NCI-H524 (cell line): ENCODE data around the gene ATN1.

Experiments used
- DNase-seq, 2 experiments: peaks; one replicate each; lab custom pipeline; 2025; lab: John Stamatoyannopoulos, UW

The ATN1 gene

DNA sequence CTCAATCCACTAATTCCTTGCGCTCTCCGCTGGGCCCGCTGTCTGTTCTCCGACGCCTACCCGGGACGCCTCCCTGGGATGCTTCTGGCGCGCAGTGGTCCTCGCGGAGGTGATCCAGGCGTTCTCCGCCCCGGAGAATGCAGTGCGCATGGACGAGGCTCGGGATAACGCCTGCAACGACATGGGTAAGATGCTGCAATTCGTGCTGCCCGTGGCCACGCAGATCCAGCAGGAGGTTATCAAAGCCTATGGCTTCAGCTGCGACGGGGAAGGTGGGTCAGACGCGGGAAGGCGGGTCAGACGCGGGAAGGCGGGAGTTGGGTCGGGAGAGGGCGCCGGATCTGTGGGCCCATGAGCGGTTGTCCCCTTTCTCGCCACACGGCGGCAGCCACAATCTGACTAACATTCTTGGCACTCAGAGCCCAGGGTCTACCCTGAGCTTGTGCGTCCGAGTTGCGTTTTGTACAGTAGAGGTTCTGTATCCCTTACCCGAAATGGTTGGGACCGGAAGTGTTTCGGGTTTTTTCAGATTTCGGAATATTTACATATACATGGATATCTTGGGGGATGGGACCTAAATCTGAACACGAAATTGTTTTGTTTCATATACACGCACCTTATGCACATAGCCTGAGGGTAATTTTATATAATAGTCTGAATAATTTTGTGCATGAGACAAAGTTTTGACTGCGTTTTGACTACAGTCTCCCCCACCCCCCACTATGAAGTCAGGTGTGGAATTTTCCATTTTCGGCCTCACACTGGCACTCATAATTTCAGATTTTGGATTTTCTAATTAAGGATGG, 16.8 kb downstream of the ATN1 start:
- DNase-seq = peak; percentile 91 to 92

DNA sequence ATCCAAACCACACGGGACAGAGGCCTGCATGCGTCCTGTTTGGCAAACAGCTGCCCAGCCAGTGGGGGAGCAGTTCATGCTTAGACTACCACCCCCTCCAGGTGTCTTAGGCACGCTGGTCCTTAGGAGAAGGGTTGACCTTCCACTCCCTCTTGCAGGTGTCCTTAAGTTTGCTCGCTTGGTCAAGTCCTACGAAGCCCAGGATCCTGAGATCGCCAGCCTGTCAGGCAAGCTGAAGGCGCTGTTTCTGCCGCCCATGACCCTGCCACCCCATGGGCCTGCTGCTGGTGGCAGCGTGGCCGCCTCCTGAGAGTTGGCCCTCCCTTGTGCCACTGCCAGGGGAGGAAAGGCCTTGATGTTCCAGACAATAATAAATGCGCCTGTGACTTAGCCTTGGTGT, 17.9 kb downstream of the ATN1 start:
- DNase-seq = no peak

DNA sequence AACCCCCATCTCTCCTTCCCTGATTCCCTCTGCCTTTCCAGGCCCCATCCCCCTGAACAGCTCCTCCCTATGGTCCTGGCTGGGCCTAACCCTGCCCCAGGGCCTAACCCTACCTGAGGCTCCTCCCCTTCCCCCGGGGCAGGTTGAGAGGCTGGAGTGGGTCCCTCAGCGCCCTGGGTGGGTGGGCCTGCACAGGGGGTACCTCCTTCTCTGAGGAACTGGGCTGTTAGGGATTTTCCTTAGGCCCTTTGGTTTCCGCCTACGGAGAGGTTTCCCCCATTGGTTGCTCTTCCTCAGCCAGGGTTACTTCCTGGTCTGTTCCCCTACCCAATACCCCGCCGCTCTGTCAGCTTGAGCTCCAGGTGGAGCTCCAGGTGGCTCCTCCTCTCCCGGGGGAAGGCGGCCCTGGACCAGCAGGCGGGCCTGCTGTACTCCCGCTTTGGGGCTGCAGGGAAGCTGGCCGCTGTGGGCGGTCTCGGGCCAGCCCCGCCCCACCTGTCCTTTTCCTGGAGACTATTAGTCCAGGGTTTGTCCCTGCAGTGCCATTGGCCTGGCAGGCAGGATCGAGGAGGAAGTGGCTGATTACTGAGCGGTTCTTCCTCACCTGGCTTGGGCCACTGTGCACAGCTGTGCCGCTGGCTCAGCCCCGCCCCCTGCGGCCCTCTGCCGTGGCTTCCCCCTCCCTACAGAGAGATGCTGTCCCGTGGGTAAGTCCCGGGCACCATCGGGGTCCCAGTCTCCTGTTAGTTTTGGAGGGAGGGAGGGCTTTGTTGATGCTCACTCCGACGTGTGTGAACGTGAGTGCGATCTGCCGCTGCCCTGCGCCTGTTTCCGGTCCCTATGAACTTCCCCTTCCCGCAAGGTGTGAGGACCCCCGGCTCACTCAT, 18.5 kb downstream of the ATN1 start:
- DNase-seq = peak in 1 of 2 experiments; percentile 37

DNA sequence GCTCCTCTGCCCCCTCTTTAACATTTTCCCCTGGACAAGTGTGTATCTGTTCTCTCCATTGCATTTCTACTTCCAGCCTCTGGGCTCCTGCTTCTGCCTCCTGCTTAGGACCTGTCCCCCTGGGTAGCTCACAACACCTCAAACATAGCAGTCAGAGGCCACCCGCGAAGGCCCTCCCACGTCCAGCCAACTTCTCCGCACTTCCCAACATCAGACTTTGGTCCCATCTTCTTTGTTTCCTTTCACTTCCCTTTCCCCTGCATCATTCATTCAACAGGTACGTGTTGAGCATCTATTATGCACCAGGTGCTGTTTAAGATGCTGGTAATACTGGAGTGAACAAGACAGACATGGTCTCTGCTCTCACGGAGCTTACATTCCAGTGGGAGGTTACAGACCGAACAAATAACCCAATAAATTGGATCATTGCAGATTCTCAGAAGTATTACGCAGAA, 19.2 kb downstream of the ATN1 start:
- DNase-seq = no peak

DNA sequence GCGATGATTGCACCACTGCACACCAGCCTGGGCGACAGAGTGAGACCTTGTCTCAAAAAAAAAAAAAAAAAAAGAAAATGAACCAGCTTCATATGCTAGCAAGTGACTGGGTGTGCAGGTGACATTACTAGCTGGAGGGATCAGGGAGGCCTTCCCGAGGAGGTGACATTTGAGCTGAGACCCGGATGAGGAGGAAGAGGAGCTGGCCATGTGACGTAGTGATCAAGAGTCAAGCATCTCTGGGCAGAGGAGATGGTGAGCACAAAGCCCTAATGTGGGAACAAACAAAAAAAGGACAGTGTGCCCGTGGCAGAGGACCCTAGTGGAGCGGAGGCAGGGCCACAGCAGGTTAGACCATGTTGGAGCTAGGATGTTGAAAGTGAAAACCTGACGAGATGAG, 19.9 kb downstream of the ATN1 start:
- DNase-seq = no peak

DNA sequence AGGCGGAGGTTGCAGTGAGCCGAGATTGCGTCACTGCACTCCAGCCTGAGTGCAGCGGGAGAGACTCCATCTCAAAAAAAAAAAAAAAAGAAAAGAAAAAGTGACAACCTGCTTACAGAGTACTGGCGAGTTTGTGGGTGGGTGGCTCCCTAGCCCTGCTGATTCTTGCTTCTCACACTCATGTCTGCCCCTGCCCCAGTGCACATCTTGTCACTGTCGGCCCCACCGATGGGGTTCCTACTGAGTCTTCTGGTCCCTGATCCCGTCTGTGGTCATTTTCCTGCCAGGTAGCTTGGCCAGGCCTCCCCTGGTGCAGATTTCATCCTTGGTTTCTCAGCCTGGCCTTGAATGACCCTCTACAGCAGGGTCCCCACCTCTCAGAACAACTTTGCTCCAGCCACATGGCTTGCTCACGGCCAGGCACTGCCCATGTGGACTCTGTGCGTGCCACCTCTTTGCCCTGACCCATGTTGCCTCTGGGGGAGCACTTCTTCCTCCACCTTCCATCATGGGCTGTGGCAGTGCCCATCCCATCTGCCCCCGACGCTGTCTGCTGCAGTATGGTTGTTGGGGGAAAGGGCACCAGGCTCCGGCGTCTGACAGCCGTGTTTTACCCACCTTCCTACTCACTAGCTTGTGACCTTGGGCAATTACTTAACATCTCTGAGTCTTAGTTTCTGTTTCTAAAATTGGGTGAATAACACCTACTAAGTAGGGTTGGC, 21.3 kb downstream of the ATN1 start:
- peak in 1 of 2 experiments; percentile 26 for DNase-seq

DNA sequence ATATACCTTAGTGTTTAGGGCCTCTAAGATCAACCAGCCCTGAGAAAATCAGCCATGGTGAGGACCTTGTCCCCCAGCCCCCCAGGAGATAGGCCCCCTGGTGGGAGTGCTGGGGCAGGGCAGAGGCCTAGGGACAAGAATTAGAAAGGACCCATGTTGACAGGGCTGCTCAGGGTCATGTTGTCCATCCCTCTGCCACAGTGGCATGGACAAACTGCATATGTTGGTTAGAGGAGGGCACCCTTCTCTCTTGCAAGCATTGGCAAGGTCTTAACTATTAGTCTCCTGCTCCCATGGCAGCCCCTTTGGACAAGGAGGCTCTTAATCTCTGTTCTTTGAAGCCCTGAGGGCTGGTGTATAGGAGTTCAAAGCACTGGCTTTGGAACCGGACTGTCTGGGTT, 22.6 kb downstream of the ATN1 start:
- no peak for DNase-seq

DNA sequence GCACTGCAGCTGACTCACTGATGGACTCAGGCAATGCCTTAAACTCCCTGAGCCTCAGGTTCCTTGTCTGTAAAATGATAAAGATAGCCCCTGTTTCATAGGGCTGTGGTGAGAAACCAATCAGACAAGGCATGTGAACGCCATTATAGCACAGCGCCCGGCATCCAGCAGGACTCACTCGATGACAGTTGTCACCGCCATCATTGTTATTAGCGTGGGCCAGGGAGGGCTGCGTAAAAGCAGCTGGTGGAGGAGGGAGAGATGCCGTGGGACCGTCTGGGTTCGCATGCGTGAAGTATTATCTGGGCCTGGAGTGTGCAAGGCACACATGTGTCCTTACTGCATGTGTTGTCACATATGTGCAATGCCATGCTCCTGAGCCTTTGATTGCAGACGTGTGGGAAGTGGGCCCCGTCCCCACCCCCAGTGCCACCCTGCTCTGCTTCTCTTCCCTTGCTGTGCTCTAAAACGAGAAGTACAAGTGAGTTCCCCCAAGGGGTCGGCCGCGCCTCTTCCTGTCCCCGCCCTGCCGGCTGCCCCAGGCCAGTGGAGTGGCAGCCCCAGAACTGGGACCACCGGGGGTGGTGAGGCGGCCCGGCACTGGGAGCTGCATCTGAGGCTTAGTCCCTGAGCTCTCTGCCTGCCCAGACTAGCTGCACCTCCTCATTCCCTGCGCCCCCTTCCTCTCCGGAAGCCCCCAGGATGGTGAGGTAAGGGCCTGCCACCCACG, 23.2 kb downstream of the ATN1 start, which contains the start of gene PTPN6:
TSS of gene PTPN6 (plus strand) at position 546 of the 730 bp plus-strand sequence. CDS start at position 703, 157 bp downstream.
- no peak for DNase-seq

DNA sequence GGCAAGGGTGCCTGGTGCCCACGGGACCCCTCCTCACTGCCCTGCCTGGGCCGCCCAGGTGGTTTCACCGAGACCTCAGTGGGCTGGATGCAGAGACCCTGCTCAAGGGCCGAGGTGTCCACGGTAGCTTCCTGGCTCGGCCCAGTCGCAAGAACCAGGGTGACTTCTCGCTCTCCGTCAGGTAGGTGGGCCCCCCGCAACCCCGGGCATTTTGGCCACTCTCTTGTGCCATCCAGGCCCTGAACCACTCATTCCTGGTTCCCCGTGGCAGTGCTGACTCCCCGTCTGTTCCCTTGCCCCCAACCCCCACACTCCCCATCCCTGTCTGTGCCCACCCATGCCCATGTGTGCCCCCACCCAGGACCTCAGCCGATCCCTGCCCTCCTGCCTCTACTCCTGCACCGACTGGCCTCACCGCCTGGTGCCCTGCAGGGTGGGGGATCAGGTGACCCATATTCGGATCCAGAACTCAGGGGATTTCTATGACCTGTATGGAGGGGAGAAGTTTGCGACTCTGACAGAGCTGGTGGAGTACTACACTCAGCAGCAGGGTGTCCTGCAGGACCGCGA, 23.9 kb downstream of the ATN1 start:
- DNase-seq = no peak

DNA sequence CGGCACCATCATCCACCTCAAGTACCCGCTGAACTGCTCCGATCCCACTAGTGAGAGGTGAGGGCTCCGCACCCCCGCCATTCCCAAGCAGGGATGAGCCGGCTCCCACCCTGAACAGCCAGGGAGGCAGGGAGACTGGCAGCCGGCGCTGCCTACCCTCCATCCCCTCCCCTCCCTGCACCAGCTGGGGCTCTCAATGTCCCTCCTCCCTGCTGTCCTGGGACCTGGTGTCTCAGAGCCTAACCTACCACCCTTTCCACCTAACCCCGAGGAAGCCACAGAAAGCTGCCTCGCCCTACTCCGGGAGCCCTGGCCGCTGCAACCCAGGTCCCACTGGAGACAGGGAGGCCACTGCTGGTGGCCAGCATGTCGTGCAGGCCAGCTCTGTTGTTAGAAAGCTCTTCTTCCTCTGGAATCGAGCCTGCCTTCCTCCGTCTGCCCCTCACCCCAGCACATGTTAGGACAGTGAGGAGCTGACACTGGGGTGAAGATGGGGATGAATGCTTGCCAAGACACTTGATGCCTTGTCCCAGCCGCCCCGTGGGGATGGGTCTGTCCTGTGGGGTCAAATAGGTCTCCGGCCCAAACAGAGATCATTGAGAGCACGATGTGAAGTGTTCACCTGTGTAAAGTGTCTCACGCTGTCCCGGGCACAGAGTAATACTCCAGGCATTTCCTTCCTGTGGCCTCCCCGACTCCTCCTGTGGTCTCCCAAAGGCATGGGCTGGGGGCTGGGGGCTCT, 24.5 kb downstream of the ATN1 start:
- no peak for DNase-seq

DNA sequence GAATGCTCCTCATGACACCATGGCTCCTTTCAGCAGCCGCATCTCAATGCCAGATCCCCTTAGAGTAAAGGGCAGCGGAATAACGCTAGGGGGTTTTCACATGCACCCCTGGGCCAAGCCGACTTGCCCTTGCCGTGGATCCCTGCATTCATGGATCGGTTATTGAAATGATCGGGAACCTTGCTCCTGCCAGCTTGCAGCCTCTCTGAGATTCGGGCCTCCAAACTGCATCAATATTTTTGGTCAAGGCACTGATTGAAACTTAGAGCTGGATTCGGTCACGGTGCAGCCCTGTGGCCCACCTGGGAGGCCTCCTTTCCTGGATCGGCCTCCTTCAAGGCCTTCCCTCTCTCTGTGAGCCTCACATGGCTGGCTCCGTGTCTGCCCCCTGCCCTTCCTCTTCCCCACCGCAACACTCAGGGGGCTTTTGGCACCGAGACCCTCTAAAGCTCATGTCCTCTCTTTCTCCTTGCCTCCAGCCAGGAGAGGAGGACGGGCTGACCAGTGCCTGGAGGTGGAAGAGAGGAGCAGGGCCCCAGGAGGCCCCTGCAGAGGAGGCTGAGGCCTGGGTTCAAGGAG, 25.2 kb downstream of the ATN1 start:
- no peak for DNase-seq

DNA sequence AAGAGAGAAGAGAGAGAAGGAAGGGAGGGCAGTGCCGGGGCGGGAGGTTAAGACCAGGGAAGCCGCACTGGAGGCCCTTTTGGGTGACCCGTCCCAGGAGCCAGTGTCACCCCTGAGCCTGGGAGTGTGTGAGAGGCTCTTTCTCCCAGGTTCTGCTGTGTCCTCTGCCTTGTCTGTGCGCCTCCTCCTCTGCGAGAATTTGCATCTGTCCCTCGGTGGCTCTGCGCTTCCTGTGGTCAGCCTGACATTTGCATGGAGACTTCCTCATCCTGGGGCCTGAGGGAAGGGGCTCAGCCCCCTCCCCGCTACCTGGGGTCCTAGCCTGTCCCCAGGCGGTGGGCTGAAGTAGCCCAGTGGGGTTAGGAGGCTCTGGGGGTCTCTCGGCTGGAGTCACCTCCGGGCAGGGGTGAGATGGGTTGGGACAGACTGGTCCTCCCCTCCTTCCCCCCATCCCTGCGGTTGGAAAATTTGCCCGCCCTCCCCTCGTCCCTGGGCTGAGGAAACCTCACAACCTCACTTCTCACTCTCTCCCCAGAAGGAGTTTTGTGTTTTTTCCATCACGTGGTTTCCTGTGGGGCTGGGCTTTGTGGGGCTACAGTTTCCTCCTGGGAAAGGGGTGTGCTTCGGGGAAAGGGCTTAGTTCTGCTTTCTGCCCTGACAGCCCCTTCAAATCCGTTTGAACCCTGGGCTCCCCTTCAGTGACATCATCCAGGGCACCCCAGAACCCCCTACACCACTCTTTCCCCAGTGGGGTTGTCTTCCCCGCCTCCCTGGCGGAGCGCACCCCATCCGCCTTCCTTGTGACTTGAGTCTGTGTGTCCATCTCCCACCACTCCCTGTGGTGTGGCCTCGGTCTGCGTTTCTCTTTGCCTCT, 25.9 kb downstream of the ATN1 start:
- no peak for DNase-seq

DNA sequence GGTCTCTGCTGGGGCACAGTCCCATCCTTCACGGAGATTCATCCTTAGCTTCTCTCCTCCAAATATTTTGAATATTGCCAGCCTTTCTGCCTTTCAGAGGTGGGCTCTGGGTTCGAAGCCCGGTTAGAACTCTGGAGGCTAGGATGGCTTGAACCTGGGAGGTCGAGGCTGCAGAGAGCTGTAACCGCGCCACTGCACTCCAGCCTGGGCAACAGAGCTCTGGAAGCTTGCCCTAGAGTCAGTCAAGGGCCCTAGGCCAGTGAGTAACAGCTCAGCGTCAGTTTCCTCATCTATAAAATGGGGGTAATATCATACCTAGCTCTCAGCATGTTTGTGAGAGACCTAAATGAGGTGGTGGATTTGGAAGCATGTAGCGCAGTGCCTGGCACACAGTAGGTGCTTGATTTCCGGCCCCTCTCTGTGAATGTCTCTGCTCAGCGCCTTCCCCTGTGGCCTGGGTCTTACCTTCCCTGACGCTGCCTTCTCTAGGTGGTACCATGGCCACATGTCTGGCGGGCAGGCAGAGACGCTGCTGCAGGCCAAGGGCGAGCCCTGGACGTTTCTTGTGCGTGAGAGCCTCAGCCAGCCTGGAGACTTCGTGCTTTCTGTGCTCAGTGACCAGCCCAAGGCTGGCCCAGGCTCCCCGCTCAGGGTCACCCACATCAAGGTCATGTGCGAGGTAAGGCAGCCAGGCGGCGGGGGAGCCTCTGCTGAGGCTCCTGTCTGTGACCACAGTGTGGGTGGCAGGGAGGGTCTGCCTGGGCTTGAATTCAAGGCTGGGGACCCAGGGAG, 26.8 kb downstream of the ATN1 start:
- DNase-seq = no peak

DNA sequence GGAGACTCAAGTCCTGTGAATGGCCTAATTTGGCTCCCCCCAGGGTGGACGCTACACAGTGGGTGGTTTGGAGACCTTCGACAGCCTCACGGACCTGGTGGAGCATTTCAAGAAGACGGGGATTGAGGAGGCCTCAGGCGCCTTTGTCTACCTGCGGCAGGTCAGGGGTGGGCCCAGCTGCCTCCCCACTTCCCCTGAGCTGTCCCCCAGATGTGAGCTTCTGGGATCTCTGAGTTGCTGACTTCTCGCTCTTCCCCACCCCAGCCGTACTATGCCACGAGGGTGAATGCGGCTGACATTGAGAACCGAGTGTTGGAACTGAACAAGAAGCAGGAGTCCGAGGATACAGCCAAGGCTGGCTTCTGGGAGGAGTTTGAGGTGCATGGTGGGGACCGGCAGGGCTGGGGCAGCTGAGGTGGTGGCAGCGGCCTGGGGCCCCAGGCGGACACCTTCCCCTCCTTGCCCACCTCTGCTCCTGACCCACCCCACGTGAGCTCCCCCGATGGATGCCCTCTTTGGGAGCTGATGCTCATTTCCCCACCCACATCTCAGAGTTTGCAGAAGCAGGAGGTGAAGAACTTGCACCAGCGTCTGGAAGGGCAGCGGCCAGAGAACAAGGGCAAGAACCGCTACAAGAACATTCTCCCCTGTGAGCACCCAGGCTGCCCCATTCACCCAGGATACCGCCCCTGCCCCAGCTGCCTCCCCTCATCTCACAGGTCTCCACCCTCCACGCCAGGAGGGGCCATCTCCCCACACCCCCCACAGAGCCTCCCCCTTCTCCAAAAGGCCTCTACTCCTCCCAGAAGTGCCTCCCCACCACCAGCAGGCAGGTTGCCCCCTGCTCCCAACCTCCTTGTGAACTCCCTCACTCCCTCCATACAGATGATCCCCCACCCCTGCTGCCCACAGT, 27.6 kb downstream of the ATN1 start:
- no peak for DNase-seq

DNA sequence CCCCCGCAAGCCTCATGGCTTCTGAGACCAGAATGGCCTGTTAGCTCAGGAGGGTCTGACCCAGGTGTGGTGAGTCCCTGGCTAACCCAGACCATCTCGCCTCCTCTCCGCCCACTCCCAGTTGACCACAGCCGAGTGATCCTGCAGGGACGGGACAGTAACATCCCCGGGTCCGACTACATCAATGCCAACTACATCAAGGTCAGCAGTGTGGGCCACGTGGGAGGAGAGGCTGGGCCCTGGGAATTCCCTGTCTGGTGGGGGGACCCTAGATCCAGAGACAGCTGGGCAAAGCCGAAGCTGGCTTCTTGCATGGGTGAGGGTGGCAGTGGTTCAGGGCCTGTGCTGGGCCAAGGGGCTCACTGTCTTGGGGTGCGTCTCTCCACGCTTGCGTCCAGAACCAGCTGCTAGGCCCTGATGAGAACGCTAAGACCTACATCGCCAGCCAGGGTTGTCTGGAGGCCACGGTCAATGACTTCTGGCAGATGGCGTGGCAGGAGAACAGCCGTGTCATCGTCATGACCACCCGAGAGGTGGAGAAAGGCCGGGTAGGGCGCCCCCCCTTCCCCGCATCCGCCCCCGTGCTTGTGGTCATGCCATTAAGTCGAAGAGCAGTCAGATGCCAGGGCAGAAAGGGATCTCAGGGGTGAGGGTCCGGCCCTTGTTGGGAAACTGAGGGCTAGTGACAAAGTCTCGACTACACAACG, 28.4 kb downstream of the ATN1 start:
- no peak for DNase-seq

DNA sequence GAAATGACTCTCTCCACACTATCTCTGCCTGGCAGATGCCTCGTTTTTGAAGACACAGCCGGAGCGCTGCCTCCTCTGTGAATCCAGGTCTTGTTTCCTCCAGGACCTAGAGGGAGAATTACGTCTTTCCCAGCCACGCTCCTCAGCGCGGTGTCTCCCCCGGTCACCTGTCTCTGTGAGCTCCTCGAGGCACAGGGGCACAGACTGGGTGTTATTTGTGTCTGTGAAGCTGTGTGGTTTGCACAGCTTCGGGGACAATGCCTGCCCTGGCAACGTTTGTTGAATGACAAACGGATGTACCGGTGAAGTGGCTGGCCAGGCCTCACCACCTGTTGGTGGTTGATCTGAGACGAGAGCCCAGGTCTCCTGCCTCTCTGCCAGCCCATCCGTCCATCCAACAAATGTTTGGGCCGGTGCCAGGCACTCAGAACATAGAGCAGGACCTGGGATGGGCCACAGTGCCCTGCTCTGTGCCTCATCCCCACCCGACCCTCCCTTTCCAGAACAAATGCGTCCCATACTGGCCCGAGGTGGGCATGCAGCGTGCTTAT, 29.5 kb downstream of the ATN1 start:
- DNase-seq = no peak
